Body of pancreas (tissue), 4 donors: ENCODE measurements around the gene MLLT10. TPM values are rescaled to one million over a fixed set of nuclear protein-coding genes. Genes with fewer than 3 reads are reported as not detected.

ENCODE experiments used
- ATAC-seq: fragments of 150-250 bp; one replicate; pipeline ENCODE4 v1.9.1; 2016
- DNase-seq, 4 donors: peaks; one replicate each; pipeline ENCODE4 v3.0.0-alpha.2; 2019
- H3K27ac ChIP-seq, 4 donors: fragments of 200-600 bp; sonication (generic); 1 replicate in 3 of 4; 2 replicates in 1 of 4; pipeline versions ENCODE4 v1.5.1 to v1.6.1; 2016 to 2019; ENCODE audit warnings: mild to moderate bottlenecking in 1 of 4, mixed read lengths in 1 of 4, moderate library complexity in 1 of 4
- H3K27me3 ChIP-seq, 2 donors: fragments of 200-600 bp; sonication (generic); one replicate each; pipeline ENCODE4 v1.6.0; 2016; ENCODE audit warnings: mild to moderate bottlenecking in 1 of 2
- H3K36me3 ChIP-seq, 2 donors: fragments of 200-600 bp; sonication (generic); replicated peaks in 1 of 2; 2 replicates each; pipeline ENCODE4 v1.5.1; 2016; ENCODE audit warnings: low read depth in 2 of 2; ENCODE audit not compliant: insufficient read depth in 1 of 2
- H3K4me1 ChIP-seq: fragments of 200-600 bp; sonication (generic); one replicate; pipeline ENCODE4 v1.6.0; 2016
- H3K4me3 ChIP-seq, 2 donors: fragments of 200-600 bp; sonication (generic); 1 replicate in 1 of 2; 2 replicates in 1 of 2; pipeline ENCODE4 v1.5.1; 2016 to 2019
- H3K9me3 ChIP-seq, 3 donors: fragments of 200-600 bp; sonication (generic); 1 replicate in 2 of 3; 2 replicates in 1 of 3; pipeline ENCODE4 v1.5.1; 2016
- CTCF ChIP-seq, 7 experiments: fragments of 450-650 bp in 4 of 7; fragments of 200-600 bp in 3 of 7; sonication (generic) in 3 of 7; IDR thresholded peaks; one replicate each; pipeline ENCODE4 v1.5.1; 2016 to 2019; ENCODE audit warnings: antibody characterized with exemption in 7 of 7
- POLR2A ChIP-seq, 3 donors: fragments of 450-650 bp; IDR thresholded peaks; one replicate each; pipeline ENCODE4 v1.6.1; 2016; ENCODE audit warnings: antibody characterized with exemption in 3 of 3, mild to moderate bottlenecking in 2 of 3
- WGBS, 2 donors: methylation state at CpG; one replicate each; pipeline ENCODE4 v1.1.5; 2017; 5-methylcytosine and 5-hydroxymethylcytosine counted together
- intact Hi-C: fragments of 100-400 bp; cut with DNase I; formaldehyde crosslinking; loops from one replicate; pipeline ENCODE4 v1.15.1; 2023
- total RNA-seq, 2 donors: library from RNA; depleted of rRNA; stranded (reverse); fragments of >200 nt; gene quantifications; one replicate each; pipeline ENCODE4 v1.1.0, GENCODE V29; 2016

The MLLT10 gene
- total RNA-seq, 2 donors from 2014 or later: 23.7 to 30.1 TPM

GRCh38 chr10:21726601-21727225, 192.7 kb downstream of the MLLT10 start:
- ATAC-seq: no peak

GRCh38 chr10:21727452-21728168, 193.6 kb downstream of the MLLT10 start:
- Histone ChIP-seq H3K9me3 (no peaks in the 10 kb centered on the region), H3K4me1 (peaks cover 36% of the 10 kb centered on the region), H3K4me3 (no peak overlapping the region), H3K36me3 (no peaks in the 10 kb centered on the region), H3K27ac (no peak overlapping the region), H3K27me3 (no peaks in the 10 kb centered on the region)
- WGBS, 2 donors: 31 to 34% methylated on average over 13 of the region's 13 CpGs
- DNase-seq (no peak), ATAC-seq (no peak)
- TF ChIP-seq CTCF (IDR thresholded peaks at IDR 0.05) (no peak), POLR2A (IDR thresholded peaks at IDR 0.05) (no peak)
- intact Hi-C loops: no loop called here

More at GRCh38 chr10:21726601-21727225, 192.7 kb downstream of the MLLT10 start:
- Histone ChIP-seq H3K27ac (no peak overlapping the region), H3K27me3 (no peaks in the 10 kb centered on the region), H3K4me3 (no peak overlapping the region), H3K36me3 (no peaks in the 10 kb centered on the region), H3K9me3 (no peaks in the 10 kb centered on the region), H3K4me1 (peaks cover 27% of the 10 kb centered on the region)
- WGBS, 2 donors: 73 to 77% methylated on average over 3 of the region's 3 CpGs
- intact Hi-C loops: no loop called here
- no peak for DNase-seq
- TF ChIP-seq POLR2A (IDR thresholded peaks at IDR 0.05) (no peak), CTCF (IDR thresholded peaks at IDR 0.05) (no peak)

GRCh38 chr10:21728618-21729017, 194.6 kb downstream of the MLLT10 start:
- DNase-seq: peak in 1 of 4 donors; percentile 29
- 96 to 97% methylated on average over 3 of the region's 3 CpGs for WGBS, 2 donors
- ATAC-seq: no peak
- H3K36me3 ChIP-seq: no peaks in the 10 kb centered on the region
- no peaks in the 10 kb centered on the region for H3K27me3 ChIP-seq
- TF ChIP-seq POLR2A (IDR thresholded peaks at IDR 0.05): no peak
- no peak for TF ChIP-seq CTCF (IDR thresholded peaks at IDR 0.05)
- no peak overlapping the region for H3K27ac ChIP-seq
- H3K9me3 ChIP-seq: no peaks in the 10 kb centered on the region
- H3K4me1 ChIP-seq: peaks cover 40% of the 10 kb centered on the region
- H3K4me3 ChIP-seq: no peak overlapping the region
- intact Hi-C loops: no loop called here

- intact Hi-C loops: no loop called here
- TF ChIP-seq CTCF (IDR thresholded peaks at IDR 0.05): peak; percentile 33 to 69 (median 62)
- TF ChIP-seq POLR2A (IDR thresholded peaks at IDR 0.05): no peak
Measured at GRCh38 chr10:21732067-21732772, 198.2 kb downstream of the MLLT10 start.

More at GRCh38 chr10:21732067-21732772, 198.2 kb downstream of the MLLT10 start:
- Histone ChIP-seq H3K36me3 (peaks cover 0 to 2% of the 10 kb centered on the region in 2 donors), H3K27ac (no peak overlapping the region), H3K9me3 (no peaks in the 10 kb centered on the region), H3K4me3 (no peak overlapping the region), H3K4me1 (peaks cover 19% of the 10 kb centered on the region), H3K27me3 (no peaks in the 10 kb centered on the region)
- 26 to 31% methylated on average over 9 to 10 of the region's 10 CpGs for WGBS, 2 donors
- DNase-seq: peak; percentile 49 to 63 (median 58)
- ATAC-seq: peak; percentile 84
